Osteoblast (primary cell): ENCODE data around the gene MYH11. TPM values are rescaled to one million over a fixed set of nuclear protein-coding genes. Genes with fewer than 3 reads are reported as not detected.

Experiments used
- DNase-seq: peaks from one replicate; pipeline ENCODE4 v3.0.0; 2011; ENCODE audit warnings: low spot score, mixed read lengths; ENCODE audit not compliant: insufficient read length; ENCODE audit errors: missing footprints
- H2AFZ ChIP-seq: 2 replicates; pipeline ENCODE4 v1.6.0; 2011; ENCODE audit warnings: mild to moderate bottlenecking, low read length
- H3K27ac ChIP-seq: 2 replicates; pipeline ENCODE4 v1.5.1; 2011; ENCODE audit warnings: mild to moderate bottlenecking, low read depth, low read length, moderate library complexity
- H3K27me3 ChIP-seq: 2 replicates; pipeline ENCODE4 v1.6.0; 2012; ENCODE audit warnings: mild to moderate bottlenecking, control low read depth, inconsistent platforms, low read length, moderate library complexity; ENCODE audit not compliant: insufficient read depth
- H3K36me3 ChIP-seq: 2 replicates; pipeline ENCODE4 v1.5.1; 2011; ENCODE audit warnings: mild to moderate bottlenecking, low read length, control low read depth, moderate library complexity; ENCODE audit not compliant: insufficient read depth
- H3K4me1 ChIP-seq: 2 replicates; pipeline ENCODE4 v1.5.1; 2011; ENCODE audit warnings: mild to moderate bottlenecking, low read length, control low read depth, moderate library complexity; ENCODE audit not compliant: insufficient read depth
- H3K4me2 ChIP-seq: 2 replicates; pipeline ENCODE4 v1.6.0; 2011; ENCODE audit warnings: mild to moderate bottlenecking, low read length; ENCODE audit not compliant: insufficient read depth
- H3K4me3 ChIP-seq: fragments of 200-600 bp; sonication (generic); 3 replicates; pipeline ENCODE4 v1.5.1; 2012; ENCODE audit warnings: mild to moderate bottlenecking, low read length, inconsistent platforms; ENCODE audit not compliant: insufficient read depth
- H3K79me2 ChIP-seq: 2 replicates; pipeline ENCODE4 v1.6.0; 2012; ENCODE audit warnings: mild to moderate bottlenecking, low read length, control low read depth, inconsistent platforms; ENCODE audit not compliant: insufficient read depth
- H3K9me3 ChIP-seq: 2 replicates; pipeline ENCODE4 v1.5.1; 2011; ENCODE audit warnings: low read depth, low read length, control low read depth
- H4K20me1 ChIP-seq: 2 replicates; pipeline ENCODE4 v1.6.0; 2012; ENCODE audit warnings: mild to moderate bottlenecking, low read length, control low read depth; ENCODE audit not compliant: insufficient read depth
- total RNA-seq: library from RNA; depleted of rRNA; stranded (reverse); fragments of >200 nt; gene quantifications from 2 replicates; pipeline ENCODE4 v1.2.3, GENCODE V29; 2012
- TF ChIP-seq, protein P1 (sequence below): IDR thresholded peaks from 2 replicates; pipeline ENCODE4 v1.5.1; 2011; ENCODE audit warnings: mild to moderate bottlenecking, low read depth, low read length, moderate library complexity; ENCODE audit errors: extremely low read depth

The MYH11 gene
- total RNA-seq, 1 donor: under 0.01 TPM

DNA sequence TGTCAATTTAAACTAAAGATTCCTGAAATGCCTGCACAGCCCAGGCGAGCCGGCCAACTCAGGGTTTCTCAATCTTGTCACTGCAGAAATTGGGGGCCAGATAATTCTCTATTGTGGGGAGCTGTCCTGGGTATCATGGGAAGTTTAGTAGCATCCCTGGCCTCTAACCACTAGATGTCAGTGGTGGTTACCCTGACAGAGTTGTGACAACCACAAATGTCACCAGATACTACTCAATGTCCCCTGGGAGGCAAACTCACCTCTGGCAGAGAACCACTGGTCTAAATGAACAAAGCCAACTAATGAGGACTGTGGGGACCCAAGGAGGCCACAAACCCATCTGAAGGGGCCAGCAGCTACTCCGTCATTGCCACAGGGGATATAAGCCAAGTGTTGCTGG lies 90.9 kb downstream of the MYH11 start:
- DNase-seq: no peak
- H3K4me1 ChIP-seq: peaks cover 9% of the 10 kb centered on the region
- no peak overlapping the region for H2AFZ ChIP-seq
- no peaks in the 10 kb centered on the region for H3K79me2 ChIP-seq
- TF ChIP-seq, protein P1, sequence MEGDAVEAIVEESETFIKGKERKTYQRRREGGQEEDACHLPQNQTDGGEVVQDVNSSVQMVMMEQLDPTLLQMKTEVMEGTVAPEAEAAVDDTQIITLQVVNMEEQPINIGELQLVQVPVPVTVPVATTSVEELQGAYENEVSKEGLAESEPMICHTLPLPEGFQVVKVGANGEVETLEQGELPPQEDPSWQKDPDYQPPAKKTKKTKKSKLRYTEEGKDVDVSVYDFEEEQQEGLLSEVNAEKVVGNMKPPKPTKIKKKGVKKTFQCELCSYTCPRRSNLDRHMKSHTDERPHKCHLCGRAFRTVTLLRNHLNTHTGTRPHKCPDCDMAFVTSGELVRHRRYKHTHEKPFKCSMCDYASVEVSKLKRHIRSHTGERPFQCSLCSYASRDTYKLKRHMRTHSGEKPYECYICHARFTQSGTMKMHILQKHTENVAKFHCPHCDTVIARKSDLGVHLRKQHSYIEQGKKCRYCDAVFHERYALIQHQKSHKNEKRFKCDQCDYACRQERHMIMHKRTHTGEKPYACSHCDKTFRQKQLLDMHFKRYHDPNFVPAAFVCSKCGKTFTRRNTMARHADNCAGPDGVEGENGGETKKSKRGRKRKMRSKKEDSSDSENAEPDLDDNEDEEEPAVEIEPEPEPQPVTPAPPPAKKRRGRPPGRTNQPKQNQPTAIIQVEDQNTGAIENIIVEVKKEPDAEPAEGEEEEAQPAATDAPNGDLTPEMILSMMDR: peak; percentile 81
- H3K4me3 ChIP-seq: no peak overlapping the region
- H4K20me1 ChIP-seq: no peaks in the 10 kb centered on the region
- no peak overlapping the region for H3K4me2 ChIP-seq
- H3K27me3 ChIP-seq: peaks cover 35% of the 10 kb centered on the region
- H3K27ac ChIP-seq: no peak overlapping the region
- H3K36me3 ChIP-seq: no peaks in the 10 kb centered on the region
- no peaks in the 10 kb centered on the region for H3K9me3 ChIP-seq

DNA sequence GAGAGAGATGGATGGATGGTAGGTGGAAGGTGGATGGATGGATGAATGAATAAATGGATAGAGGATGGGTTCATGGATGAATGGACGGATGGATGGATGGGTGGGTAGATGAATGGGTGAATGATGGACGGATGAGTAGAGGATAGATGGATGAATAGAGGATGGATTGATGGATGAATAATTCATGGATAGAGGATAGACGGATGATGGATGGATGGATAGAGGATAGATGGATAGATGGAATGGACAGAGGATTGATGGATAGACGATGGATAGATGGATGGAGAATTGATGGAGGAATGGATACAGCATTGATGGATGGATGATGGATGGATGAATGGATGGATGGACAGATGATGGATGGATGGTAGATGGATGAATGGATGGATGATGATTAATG lies 91.7 kb downstream of the MYH11 start:
- TF ChIP-seq, protein P1: no peak
- Histone ChIP-seq H2AFZ (no peak overlapping the region), H3K27ac (no peak overlapping the region), H3K27me3 (peaks cover 35% of the 10 kb centered on the region), H3K4me2 (no peak overlapping the region), H3K36me3 (no peaks in the 10 kb centered on the region), H3K79me2 (no peaks in the 10 kb centered on the region), H3K9me3 (no peaks in the 10 kb centered on the region), H4K20me1 (no peaks in the 10 kb centered on the region), H3K4me3 (no peak overlapping the region), H3K4me1 (peaks cover 3% of the 10 kb centered on the region)
- DNase-seq: no peak

DNA sequence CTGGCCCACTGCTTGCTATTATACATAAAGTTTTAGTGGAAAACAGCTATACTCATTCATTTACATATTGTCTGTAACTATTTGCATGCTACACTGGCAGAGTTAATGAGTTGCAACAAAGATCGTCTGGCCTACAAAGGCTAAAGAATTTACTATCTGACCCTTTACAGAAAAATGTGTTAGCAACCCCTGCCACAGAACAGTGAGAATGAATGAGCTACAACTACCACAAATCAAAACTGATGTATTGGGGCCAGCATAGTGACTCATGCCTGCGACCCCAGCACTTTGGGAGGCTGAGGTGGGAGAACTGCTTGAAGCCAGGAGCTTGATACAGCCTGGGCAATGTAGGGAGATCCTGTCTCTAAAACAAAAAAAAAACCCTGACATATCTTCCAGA lies 92.7 kb downstream of the MYH11 start:
- H3K4me1 ChIP-seq: no peaks in the 10 kb centered on the region
- DNase-seq: no peak
- H3K4me3 ChIP-seq: no peak overlapping the region
- H3K9me3 ChIP-seq: no peaks in the 10 kb centered on the region
- TF ChIP-seq, protein P1: no peak
- no peak overlapping the region for H3K27ac ChIP-seq
- no peak overlapping the region for H3K4me2 ChIP-seq
- no peaks in the 10 kb centered on the region for H4K20me1 ChIP-seq
- peaks cover 35% of the 10 kb centered on the region for H3K27me3 ChIP-seq
- H3K79me2 ChIP-seq: no peaks in the 10 kb centered on the region
- no peaks in the 10 kb centered on the region for H3K36me3 ChIP-seq
- H2AFZ ChIP-seq: no peak overlapping the region

DNA sequence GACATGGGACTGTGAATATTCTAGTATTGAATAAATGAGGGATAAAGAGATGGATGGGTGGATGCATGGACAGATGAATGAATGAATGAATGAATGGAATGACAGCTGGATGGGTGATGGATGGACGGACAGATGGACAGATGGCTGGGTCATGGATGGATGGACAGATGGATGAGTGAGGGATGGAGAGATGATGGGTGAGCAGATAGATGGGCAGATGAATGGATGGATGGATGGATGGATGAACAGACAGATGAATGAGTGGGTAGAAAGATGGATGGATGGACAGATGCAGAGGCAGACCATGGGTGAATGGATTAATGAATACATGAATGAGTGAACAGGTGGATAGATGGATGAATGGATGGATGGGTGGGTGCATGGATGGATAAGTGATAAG lies 96.7 kb downstream of the MYH11 start:
- H3K4me2 ChIP-seq: no peak overlapping the region
- H3K27ac ChIP-seq: no peak overlapping the region
- no peaks in the 10 kb centered on the region for H4K20me1 ChIP-seq
- H3K27me3 ChIP-seq: peaks cover 35% of the 10 kb centered on the region
- TF ChIP-seq, protein P1: no peak
- no peaks in the 10 kb centered on the region for H3K79me2 ChIP-seq
- no peak for DNase-seq
- H3K4me1 ChIP-seq: no peaks in the 10 kb centered on the region
- no peak overlapping the region for H2AFZ ChIP-seq
- no peak overlapping the region for H3K4me3 ChIP-seq
- H3K36me3 ChIP-seq: no peaks in the 10 kb centered on the region
- H3K9me3 ChIP-seq: no peaks in the 10 kb centered on the region
